HL-60 (cell line): ENCODE data around the gene KLK5.

Experiments used
- DNase-seq, 2 experiments: peaks; one replicate each; pipeline ENCODE4 v3.0.0-alpha.2; 2010 to 2020; ENCODE audit warnings: low read depth in 1 of 2, low spot score in 1 of 2
- H3K27ac ChIP-seq: fragments of 250-450 bp; sonication (Bioruptor Pico); replicated peaks from 2 replicates; pipeline ENCODE4 v1.5.1; 2020; ENCODE audit warnings: mild to moderate bottlenecking, moderate library complexity
- H3K27me3 ChIP-seq: fragments of 250-450 bp; sonication (Bioruptor Pico); 2 replicates; pipeline ENCODE4 v1.5.1; 2021; ENCODE audit warnings: mild to moderate bottlenecking, moderate library complexity; ENCODE audit not compliant: insufficient read depth, poor library complexity, severe bottlenecking
- H3K4me3 ChIP-seq: replicated peaks from 2 replicates; pipeline ENCODE4 v1.5.1; 2011; ENCODE audit warnings: mild to moderate bottlenecking, control low read depth, low read length; ENCODE audit not compliant: insufficient read depth
- CTCF ChIP-seq: IDR thresholded peaks from one replicate; pipeline ENCODE4 v1.5.1; 2011; ENCODE audit warnings: low read length, control low read depth, inconsistent platforms; ENCODE audit not compliant: insufficient read depth
- GABPA ChIP-seq: IDR thresholded peaks from 2 replicates; pipeline ENCODE4 v1.6.1; 2012; ENCODE audit warnings: low read depth
- POLR2AphosphoS5 ChIP-seq: IDR thresholded peaks from 2 replicates; pipeline ENCODE4 v1.6.1; 2012; ENCODE audit warnings: low read depth
- REST ChIP-seq: IDR thresholded peaks from 2 replicates; pipeline ENCODE4 v1.6.1; 2012; ENCODE audit warnings: low read depth; ENCODE audit not compliant: insufficient replicate concordance
- SPI1 ChIP-seq: IDR thresholded peaks from 2 replicates; pipeline ENCODE4 v1.6.1; 2012; ENCODE audit warnings: low read depth, mild to moderate bottlenecking, borderline replicate concordance

Gene KLK5

GRCh38 chr19:51000981-51001380 is 48.1 kb upstream of the KLK5 start:
- Histone ChIP-seq H3K27me3 (peaks cover 5% of the 10 kb centered on the region), H3K4me3 (no peak overlapping the region), H3K27ac (no peak overlapping the region)
- TF ChIP-seq POLR2AphosphoS5 (no peak), REST (no peak), GABPA (no peak), SPI1 (no peak), CTCF (no peak)
- no peak for DNase-seq

- H3K27me3 ChIP-seq, result peaks cover 5% of the 10 kb centered on the region
- no peak overlapping the region for H3K27ac ChIP-seq
- no peak overlapping the region for H3K4me3 ChIP-seq
- TF ChIP-seq REST, result no peak
- no peak for TF ChIP-seq GABPA
- no peak for TF ChIP-seq SPI1
- DNase-seq, result no peak
Observed at GRCh38 chr19:51000426-51000825, 47.6 kb upstream of the KLK5 start.

GRCh38 chr19:50998686-50999085 is 45.8 kb upstream of the KLK5 start:
- DNase-seq, result no peak
- Histone ChIP-seq H3K27ac (no peak overlapping the region), H3K27me3 (peaks cover 5% of the 10 kb centered on the region), H3K4me3 (no peak overlapping the region)
- TF ChIP-seq SPI1, result no peak
- no peak for TF ChIP-seq CTCF
- TF ChIP-seq REST, result no peak
- TF ChIP-seq POLR2AphosphoS5, result no peak

GRCh38 chr19:50998061-50998460 is 45.2 kb upstream of the KLK5 start:
- DNase-seq, result no peak
- Histone ChIP-seq H3K27me3 (peaks cover 5% of the 10 kb centered on the region), H3K4me3 (no peak overlapping the region), H3K27ac (no peak overlapping the region)
- TF ChIP-seq GABPA, result no peak
- no peak for TF ChIP-seq POLR2AphosphoS5
